ENCODE results near the gene GRIN1. TPM values are rescaled to one million over a fixed set of nuclear protein-coding genes. Genes with fewer than 3 reads are reported as not detected.

The GRIN1 gene
- total RNA-seq, 2 experiments from 2014 or later = 0.06 to 0.15 TPM

DNA sequence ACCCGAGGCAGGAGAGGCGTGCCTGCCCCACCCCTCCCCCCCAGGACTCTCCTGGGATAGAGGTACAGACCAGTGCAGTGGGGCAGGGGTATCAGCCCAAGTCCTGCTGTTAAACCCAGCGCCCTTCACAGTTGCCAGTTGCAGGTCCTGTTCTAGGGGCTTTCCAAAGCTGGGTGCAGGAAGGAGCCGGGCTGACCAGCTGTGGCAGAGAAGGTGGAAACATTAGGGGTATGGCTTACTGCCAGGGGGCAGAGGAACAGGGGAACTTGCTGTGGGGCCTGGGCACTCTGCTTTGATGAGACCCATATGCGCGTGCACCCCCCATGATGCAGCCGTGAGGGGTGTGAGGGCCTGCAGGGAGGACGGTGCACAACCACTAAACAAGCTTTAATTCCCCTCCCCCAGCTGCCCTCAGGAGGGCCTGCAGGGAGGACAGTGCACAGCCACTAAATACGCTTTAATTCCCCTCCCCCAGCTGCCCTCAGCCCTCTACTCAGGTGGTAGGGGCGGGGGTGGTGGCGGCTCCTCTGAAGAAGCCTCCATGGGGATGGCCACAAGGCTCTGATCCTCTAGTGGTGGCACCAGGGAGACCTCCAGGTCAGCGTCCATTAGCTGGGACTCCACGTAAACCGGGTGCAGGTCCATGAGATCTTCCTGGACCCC is 31.7 kb downstream of the GRIN1 start:
- POLR2A ChIA-PET = no interaction called here
- H3K9me2 ChIP-seq (ENCODE audit: insufficient read depth, low read length) = no peaks in the 10 kb centered on the region
- intact Hi-C loops (cut with micrococcal nuclease; ENCODE audit: unreplicated experiment) = no loop called here
- no peak overlapping the region for H3K4me3 ChIP-seq (ENCODE audit: low read depth, low read length, poor library complexity, severe bottlenecking)
- TF ChIP-seq, protein P1, sequence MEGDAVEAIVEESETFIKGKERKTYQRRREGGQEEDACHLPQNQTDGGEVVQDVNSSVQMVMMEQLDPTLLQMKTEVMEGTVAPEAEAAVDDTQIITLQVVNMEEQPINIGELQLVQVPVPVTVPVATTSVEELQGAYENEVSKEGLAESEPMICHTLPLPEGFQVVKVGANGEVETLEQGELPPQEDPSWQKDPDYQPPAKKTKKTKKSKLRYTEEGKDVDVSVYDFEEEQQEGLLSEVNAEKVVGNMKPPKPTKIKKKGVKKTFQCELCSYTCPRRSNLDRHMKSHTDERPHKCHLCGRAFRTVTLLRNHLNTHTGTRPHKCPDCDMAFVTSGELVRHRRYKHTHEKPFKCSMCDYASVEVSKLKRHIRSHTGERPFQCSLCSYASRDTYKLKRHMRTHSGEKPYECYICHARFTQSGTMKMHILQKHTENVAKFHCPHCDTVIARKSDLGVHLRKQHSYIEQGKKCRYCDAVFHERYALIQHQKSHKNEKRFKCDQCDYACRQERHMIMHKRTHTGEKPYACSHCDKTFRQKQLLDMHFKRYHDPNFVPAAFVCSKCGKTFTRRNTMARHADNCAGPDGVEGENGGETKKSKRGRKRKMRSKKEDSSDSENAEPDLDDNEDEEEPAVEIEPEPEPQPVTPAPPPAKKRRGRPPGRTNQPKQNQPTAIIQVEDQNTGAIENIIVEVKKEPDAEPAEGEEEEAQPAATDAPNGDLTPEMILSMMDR (conservative IDR thresholded peaks at IDR 0.05; ENCODE audit: low read length) = no peak
- no peak for TF ChIP-seq EZH2phosphoT487 (IDR thresholded peaks at IDR 0.05; ENCODE audit: borderline replicate concordance, low read depth, low read length)
- no peak overlapping the region for H3K4me2 ChIP-seq (ENCODE audit: low read length)
- no TSS peak for BruUV-seq (replicated peaks)
- H3K27ac ChIP-seq (ENCODE audit: low read depth, low read length, poor library complexity, severe bottlenecking) = no peak overlapping the region
- no peak overlapping the region for H2AFZ ChIP-seq (ENCODE audit: low read length)
- no peaks in the 10 kb centered on the region for H3K9me3 ChIP-seq (ENCODE audit: low read length)
- CTCF ChIA-PET (ENCODE audit: unreplicated experiment) = no interaction called here
- no peak for DNase-seq (ENCODE audit: low spot score)
- H3K4me1 ChIP-seq (ENCODE audit: insufficient read depth, low read length, poor library complexity, severe bottlenecking) = peaks cover 4% of the 10 kb centered on the region
- H4K20me1 ChIP-seq (ENCODE audit: insufficient read depth, low read length) = no peaks in the 10 kb centered on the region
- H3K36me3 ChIP-seq (ENCODE audit: insufficient read depth, low read length) = no peaks in the 10 kb centered on the region
- no peaks in the 10 kb centered on the region for H3K79me2 ChIP-seq (ENCODE audit: insufficient read depth, low read depth, low read length)

DNA sequence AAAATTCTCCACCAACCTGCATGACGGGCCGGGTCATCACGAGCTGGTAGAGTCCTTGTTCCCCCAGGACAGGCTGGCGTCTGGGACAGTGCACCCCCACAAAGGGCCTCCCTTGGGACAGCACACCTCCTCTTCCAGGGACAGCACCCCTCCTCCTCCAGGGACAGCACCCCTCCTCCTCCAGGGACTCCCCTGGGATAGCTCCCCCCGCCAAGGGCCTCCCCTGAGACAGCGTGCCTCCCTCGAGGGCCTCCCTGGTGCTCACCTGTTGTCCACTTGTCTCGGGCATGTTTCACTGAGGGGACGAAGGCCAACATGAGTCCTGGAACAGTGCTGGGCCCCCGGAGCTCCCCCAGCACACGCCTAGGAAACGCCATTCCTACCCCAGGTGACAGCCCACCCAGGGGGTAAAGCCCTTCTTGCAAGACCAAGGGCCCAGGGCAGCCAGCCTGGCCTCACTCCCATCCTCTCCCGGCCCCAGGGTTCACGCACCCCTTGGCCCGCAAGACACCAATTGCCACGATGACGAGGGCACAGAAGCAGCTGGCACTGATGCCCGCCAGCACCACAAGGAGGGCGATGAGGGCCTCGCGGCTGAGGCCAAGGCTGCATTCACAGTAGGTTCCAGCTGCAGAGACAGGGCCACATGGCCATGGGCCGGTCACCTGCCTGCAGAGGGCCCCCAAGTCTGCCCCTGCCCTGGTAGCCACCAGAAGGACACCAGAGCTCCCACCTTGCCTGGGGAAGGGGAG is 32.4 kb downstream of the GRIN1 start:
- Histone ChIP-seq H3K9me3 (ENCODE audit: low read length) (no peaks in the 10 kb centered on the region), H3K4me2 (ENCODE audit: low read length) (no peak overlapping the region), H2AFZ (ENCODE audit: low read length) (no peak overlapping the region), H4K20me1 (ENCODE audit: insufficient read depth, low read length) (no peaks in the 10 kb centered on the region), H3K36me3 (ENCODE audit: insufficient read depth, low read length) (no peaks in the 10 kb centered on the region), H3K27ac (ENCODE audit: low read depth, low read length, poor library complexity, severe bottlenecking) (no peak overlapping the region), H3K79me2 (ENCODE audit: insufficient read depth, low read depth, low read length) (no peaks in the 10 kb centered on the region), H3K4me1 (ENCODE audit: insufficient read depth, low read length, poor library complexity, severe bottlenecking) (peaks cover 4% of the 10 kb centered on the region), H3K4me3 (ENCODE audit: low read depth, low read length, poor library complexity, severe bottlenecking) (no peak overlapping the region), H3K9me2 (ENCODE audit: insufficient read depth, low read length) (no peaks in the 10 kb centered on the region)
- BruUV-seq (replicated peaks) = no TSS peak
- POLR2A ChIA-PET = no interaction called here
- intact Hi-C loops (cut with micrococcal nuclease; ENCODE audit: unreplicated experiment) = no loop called here
- CTCF ChIA-PET (ENCODE audit: unreplicated experiment) = no interaction called here
- TF ChIP-seq, protein P1 (conservative IDR thresholded peaks at IDR 0.05; ENCODE audit: low read length) = no peak
- no peak for TF ChIP-seq EZH2phosphoT487 (IDR thresholded peaks at IDR 0.05; ENCODE audit: borderline replicate concordance, low read depth, low read length)
- no peak for DNase-seq (ENCODE audit: low spot score)
